ENCODE results near the gene DMXL1. TPM values are rescaled to one million over a fixed set of nuclear protein-coding genes. Genes with fewer than 3 reads are reported as not detected.

DMXL1 gene, protein sequence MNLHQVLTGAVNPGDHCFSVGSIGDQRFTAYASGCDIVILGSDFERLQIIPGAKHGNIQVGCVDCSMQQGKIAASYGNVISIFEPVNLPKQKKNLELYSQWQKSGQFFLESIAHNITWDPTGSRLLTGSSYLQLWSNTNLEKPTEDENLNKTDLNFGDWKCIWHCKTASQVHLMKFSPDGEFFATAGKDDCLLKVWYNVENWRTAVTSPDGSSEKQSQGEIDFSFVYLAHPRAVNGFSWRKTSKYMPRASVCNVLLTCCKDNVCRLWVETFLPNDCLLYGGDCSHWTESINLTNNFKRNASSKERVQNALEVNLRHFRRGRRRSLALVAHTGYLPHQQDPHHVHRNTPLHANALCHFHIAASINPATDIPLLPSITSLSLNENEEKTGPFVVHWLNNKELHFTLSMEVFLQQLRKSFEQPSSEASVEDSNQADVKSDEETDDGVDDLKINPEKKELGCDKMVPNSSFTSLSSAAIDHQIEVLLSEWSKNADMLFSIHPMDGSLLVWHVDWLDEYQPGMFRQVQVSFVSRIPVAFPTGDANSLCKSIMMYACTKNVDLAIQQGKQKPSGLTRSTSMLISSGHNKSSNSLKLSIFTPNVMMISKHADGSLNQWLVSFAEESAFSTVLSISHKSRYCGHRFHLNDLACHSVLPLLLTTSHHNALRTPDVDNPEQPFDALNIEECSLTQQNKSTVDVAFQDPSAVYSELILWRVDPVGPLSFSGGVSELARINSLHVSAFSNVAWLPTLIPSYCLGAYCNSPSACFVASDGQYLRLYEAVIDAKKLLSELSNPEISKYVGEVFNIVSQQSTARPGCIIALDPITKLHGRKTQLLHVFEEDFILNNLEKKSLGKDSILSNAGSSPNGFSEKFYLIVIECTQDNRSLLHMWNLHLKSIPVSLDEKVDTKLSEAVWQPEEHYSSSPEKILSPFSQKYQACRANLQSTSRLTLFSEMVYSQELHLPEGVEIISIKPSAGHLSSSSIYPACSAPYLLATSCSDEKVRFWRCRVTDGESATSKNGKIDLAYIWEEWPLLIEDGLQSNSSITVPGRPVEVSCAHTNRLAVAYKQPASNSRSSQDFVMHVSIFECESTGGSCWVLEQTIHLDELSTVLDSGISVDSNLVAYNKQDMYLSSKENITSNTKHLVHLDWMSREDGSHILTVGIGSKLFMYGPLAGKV (N-terminal part only)
- total RNA-seq = 10 to 100 TPM; 32.6 to 34.1 TPM

DNA sequence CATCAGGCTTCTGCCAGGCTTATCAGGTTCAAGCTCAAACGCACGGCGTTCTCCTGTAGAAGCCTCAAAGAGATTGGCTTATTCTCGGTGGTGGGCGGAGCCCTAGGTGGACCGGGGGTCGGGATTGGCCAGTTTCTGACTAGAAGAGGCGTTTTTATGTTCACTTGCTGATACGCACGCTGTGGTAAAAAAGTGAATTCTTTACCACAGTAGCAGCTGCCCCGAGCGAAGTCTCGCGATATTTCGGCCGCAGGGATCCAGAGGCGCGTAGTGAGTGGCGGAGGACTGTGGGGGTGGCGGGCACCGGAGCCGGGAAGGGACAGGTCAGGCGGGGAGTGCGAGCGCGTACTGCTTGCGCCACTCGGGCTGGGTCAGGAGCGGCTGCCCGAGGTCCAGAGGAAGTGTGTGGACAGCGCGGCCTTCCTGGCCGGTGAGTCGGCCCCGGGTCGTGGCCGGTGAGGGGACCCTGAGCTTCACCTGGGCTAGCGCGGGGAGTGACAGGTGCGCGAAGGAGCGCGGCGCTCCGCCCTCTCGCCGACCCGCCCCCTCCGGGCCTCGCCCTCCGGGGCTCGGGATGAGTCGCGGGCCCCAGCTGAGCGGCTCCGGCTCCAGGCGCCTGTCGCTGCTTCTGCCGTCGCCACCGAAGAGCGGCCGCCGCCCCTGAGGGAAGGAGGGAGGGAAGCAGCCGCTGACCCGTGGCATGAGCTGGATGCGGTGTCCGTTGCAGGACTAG lies at the start of gene DMXL1:
DMXL1 (plus strand) TSS at position 260 of the 733 bp plus-strand sequence. CDS start 483 bp downstream, outside the sequence.

Small RNAs within 50 kb of the gene (microRNA-seq; reads per million reads assigned to microRNA genes)
- not detected for gene MIR5706 (ENCODE audit: borderline microRNAs expressed, borderline replicate concordance)

Other genes starting within 250 kb of the DMXL1 start
- 1 to 10 TPM; 2.4 to 2.5 TPM for gene DTWD2, start 82.5 kb upstream of the DMXL1 start, total RNA-seq

Data from activated naive CD4-positive, alpha-beta T cell treated with anti-CD3 and anti-CD28 coated beads, Interleukin-2, amount 10 ng/mL, durations not matched to agents 5 hours and 36 hours (primary cell).